HepG2 (cell line): ENCODE results near the gene KLF7. TPM values are rescaled to one million over a fixed set of nuclear protein-coding genes. Genes with fewer than 3 reads are reported as not detected.

Experiments
- ATAC-seq: fragments of 200-7000 bp; cut with Tn5 transposase; 3 replicates; pipeline ENCODE4 v1.9.1; 2020; ENCODE audit warnings: mild to moderate bottlenecking, moderate library complexity
- BruUV-seq: library from RNA; stranded (reverse); fragments of 400-500 nt; replicated peaks from 2 replicates; lab custom pipeline; 2021; lab: Mats Ljungman, UMichigan
- CTCF ChIA-PET: fragments of 300-600 bp; formaldehyde crosslinking; extraction: SDS; loops from one replicate; lab custom pipeline; 2021; ENCODE audit warnings: low total read pairs, inconsistent platforms, low intra/inter-chr PET ratio; lab: Yijun Ruan, JAX
- POLR2A ChIA-PET: fragments of 350-600 bp; sonication (Branson Sonifier 250); formaldehyde crosslinking; loops from one replicate; lab custom pipeline; 2020; ENCODE audit warnings: antibody characterized with exemption, inconsistent platforms; lab: Yijun Ruan, JAX
- DNase-seq: peaks from one replicate; pipeline ENCODE4 v3.0.0-alpha.2; 2015; ENCODE audit warnings: low spot score
- FAIRE-seq: peaks from 3 replicates; lab custom pipeline; 2011; peaks lifted over from hg19 to GRCh38; lab: Jason Lieb, UNC
- H2AFZ ChIP-seq: one replicate; pipeline ENCODE4 v1.6.1; 2011; ENCODE audit warnings: low read length, inconsistent platforms
- H3K27ac ChIP-seq: fragments of 300-600 bp; 3 replicates; pipeline ENCODE4 v1.8.0; 2011; ENCODE audit warnings: mixed run types, mild to moderate bottlenecking, mixed read lengths, low read length, inconsistent platforms; ENCODE audit not compliant: insufficient read depth; ENCODE audit errors: extremely low read length
- H3K27me3 ChIP-seq, 2 experiments: fragments of 200-600 bp in 1 of 2; 2 replicates in 1 of 2; 3 replicates in 1 of 2; pipeline versions ENCODE4 v1.6.0 to v1.8.0; 2011; ENCODE audit warnings: low read length in 2 of 2, mild to moderate bottlenecking in 2 of 2, moderate library complexity in 2 of 2, inconsistent platforms in 1 of 2; ENCODE audit not compliant: insufficient read depth in 2 of 2, control insufficient read depth in 1 of 2
- H3K36me3 ChIP-seq, 2 experiments: fragments of 200-600 bp in 1 of 2; replicated peaks in 1 of 2; 2 replicates in 1 of 2; 3 replicates in 1 of 2; pipeline versions ENCODE4 v1.5.1 to v1.8.0; 2011; ENCODE audit warnings: low read length in 2 of 2, inconsistent platforms in 1 of 2; ENCODE audit not compliant: insufficient read depth in 2 of 2, control insufficient read depth in 1 of 2
- H3K4me1 ChIP-seq: 2 replicates; pipeline ENCODE4 v1.5.1; 2012; ENCODE audit warnings: low read length, inconsistent platforms; ENCODE audit not compliant: insufficient read depth
- H3K4me2 ChIP-seq: 2 replicates; pipeline ENCODE4 v1.6.0; 2011; ENCODE audit warnings: low read depth, low read length, inconsistent platforms
- H3K4me3 ChIP-seq, 3 experiments: fragments of 200-600 bp in 1 of 3; sonication (generic), shearing (Covaris generic) in 1 of 3; replicated peaks in 1 of 3; 2 replicates each; pipeline ENCODE4 v1.5.1; 2011 to 2016; ENCODE audit warnings: low read length in 3 of 3, inconsistent platforms in 2 of 3, low read depth in 2 of 3, mild to moderate bottlenecking in 2 of 3, control low read depth in 1 of 3, mixed read lengths in 1 of 3; ENCODE audit not compliant: insufficient read depth in 1 of 3
- H3K79me2 ChIP-seq: one replicate; pipeline ENCODE4 v1.6.1; 2011; ENCODE audit warnings: low read length, inconsistent platforms; ENCODE audit not compliant: insufficient read depth
- H3K9ac ChIP-seq: 2 replicates; pipeline ENCODE4 v1.6.0; 2011; ENCODE audit warnings: mild to moderate bottlenecking, low read depth, low read length, inconsistent platforms; ENCODE audit not compliant: insufficient read depth
- H3K9me3 ChIP-seq: 2 replicates; pipeline ENCODE4 v1.5.1; 2012; ENCODE audit warnings: mild to moderate bottlenecking, low read length
- H4K20me1 ChIP-seq: 2 replicates; pipeline ENCODE4 v1.6.0; 2011; ENCODE audit warnings: inconsistent platforms, mild to moderate bottlenecking, low read length, moderate library complexity; ENCODE audit not compliant: insufficient read depth
- FOSL2 ChIP-seq: sonication (generic); formaldehyde crosslinking; IDR thresholded peaks from 2 replicates; pipeline ENCODE4 v1.4.0; 2020; ENCODE audit warnings: missing genetic modification reagents
- HCFC1 ChIP-seq: fragments of 150-350 bp; IDR thresholded peaks from 2 replicates; pipeline ENCODE4 v1.6.1; 2014; ENCODE audit warnings: low read depth, low read length
- HNRNPUL1 ChIP-seq: fragments of 200-400 bp; formaldehyde crosslinking; IDR thresholded peaks from 2 replicates; pipeline ENCODE4 v1.6.1; 2017; ENCODE audit warnings: low read depth, mild to moderate bottlenecking, low read length, moderate library complexity
- JDP2 ChIP-seq: sonication (generic); formaldehyde crosslinking; IDR thresholded peaks from 2 replicates; pipeline ENCODE4 v1.8.1; 2022; ENCODE audit warnings: missing genetic modification reagents, borderline replicate concordance
- LRRFIP1 ChIP-seq: sonication (generic); formaldehyde crosslinking; conservative IDR thresholded peaks from 2 replicates; pipeline ENCODE4 v1.4.0; 2020; ENCODE audit warnings: missing genetic modification reagents
- SNAPC5 ChIP-seq: sonication (generic); formaldehyde crosslinking; IDR thresholded peaks from 2 replicates; pipeline ENCODE4 v1.8.1; 2023; ENCODE audit warnings: mild to moderate bottlenecking, missing genetic modification reagents, borderline replicate concordance
- STAG1 ChIP-seq: sonication (generic); formaldehyde crosslinking; IDR thresholded peaks from 2 replicates; pipeline ENCODE4 v1.4.0; 2020; ENCODE audit warnings: missing genetic modification reagents
- TARDBP ChIP-seq: sonication (generic); formaldehyde crosslinking; IDR thresholded peaks from 2 replicates; pipeline ENCODE4 v1.8.0; 2022; ENCODE audit warnings: mild to moderate bottlenecking, missing genetic modification reagents
- TEAD3 ChIP-seq: optimal IDR thresholded peaks from 2 replicates; pipeline ENCODE3; 2016; ENCODE audit warnings: borderline replicate concordance
- TFAP4 ChIP-seq: sonication (generic); IDR thresholded peaks from 2 replicates; pipeline ENCODE4 v1.6.1; 2016; ENCODE audit warnings: low read depth, borderline replicate concordance
- THAP11 ChIP-seq: IDR thresholded peaks from 2 replicates; pipeline ENCODE4 v1.6.1; 2016; ENCODE audit warnings: missing biosample characterization, missing genetic modification reagents
- WGBS: methylation state at CpG from one replicate; pipeline ENCODE4 v1.1.6; 2017; ENCODE audit warnings: low lambda C conversion rate; 5-methylcytosine and 5-hydroxymethylcytosine counted together
- in situ Hi-C: cut with HindIII; loops from 2 replicates; pipeline ENCODE4 v1.10.0; 2017; ENCODE audit warnings: low pct_unique_long_range_greater_than_20kb; ENCODE audit not compliant: extremely low pct_ligation_motif_present
- intact Hi-C: fragments of 100-400 bp; cut with micrococcal nuclease; formaldehyde crosslinking; loops from one replicate; pipeline ENCODE4 v1.10.0; 2022; ENCODE audit not compliant: unreplicated experiment
- polyA plus RNA-seq, 8 experiments: library from polyadenylated mRNA; depleted of rRNA in 3 of 8; stranded (reverse) in 7 of 8; unstranded in 1 of 8; fragments of >200 nt; fragmentation: Illumina TruSeq in 4 of 8; extraction: Trizol in 4 of 8; gene quantifications; 2 replicates each; pipeline versions ENCODE4 v1.2.1 to v1.2.3, GENCODE V29; 2011 to 2016; ENCODE audit warnings: low read depth in 4 of 8, missing spikeins in 1 of 8, mixed read lengths in 1 of 8; ENCODE audit not compliant: insufficient read depth in 1 of 8
- total RNA-seq, 5 experiments: library from RNA; depleted of rRNA; stranded (reverse); fragments of >200 nt; fragmentation: Illumina TruSeq; extraction: Trizol; gene quantifications; 2 replicates each; pipeline ENCODE4 v1.2.3, GENCODE V29; 2016; ENCODE audit warnings: low read depth in 1 of 5

The KLF7 gene
- total and polyA plus RNA-seq, 2 of the 13 experiments (the other 11 are each of a cell fraction or from before 2014, with no cell fraction given), result 2.6 to 5.4 TPM

- POLR2A ChIA-PET, result interaction anchor here (1.2 kb wide), 1 partner anchor 36 kb away, joined by 3 read pairs; the partner anchor contains the start of gene KLF7
- CTCF ChIA-PET, result no interaction called here
- H4K20me1 ChIP-seq, result no peaks in the 10 kb centered on the region
- H2AFZ ChIP-seq, result no peak overlapping the region
- H3K27ac ChIP-seq, result no peak overlapping the region
- 90% methylated on average over 4 of the region's 4 CpGs for WGBS
- intact Hi-C loops, result no loop called here
- DNase-seq (no peak), ATAC-seq (no peak), FAIRE-seq (no peak)
- H3K36me3 ChIP-seq, result no peaks in the 10 kb centered on the region
- no peak overlapping the region for H3K9ac ChIP-seq
- peaks cover 9% of the 10 kb centered on the region for H3K4me1 ChIP-seq
- no peak for TF ChIP-seq JDP2
- TF ChIP-seq TARDBP, result no peak
- TF ChIP-seq TEAD3 (CRISPR knock-in tag), result no peak
- TF ChIP-seq THAP11 (CRISPR knock-in tag), result no peak
- no peak for TF ChIP-seq FOSL2 (CRISPR knock-in tag)
- no peak for TF ChIP-seq SNAPC5 (CRISPR knock-in tag)
- TF ChIP-seq LRRFIP1 (CRISPR knock-in tag), result no peak
- TF ChIP-seq HCFC1, result no peak
- no peak for TF ChIP-seq TFAP4
- no peak for TF ChIP-seq STAG1 (CRISPR knock-in tag)
- no peak for TF ChIP-seq HNRNPUL1
- H3K4me3 ChIP-seq, result no peak overlapping the region
- no peaks in the 10 kb centered on the region for H3K79me2 ChIP-seq
- in situ Hi-C loops, result no loop called here
- no peaks in the 10 kb centered on the region for H3K27me3 ChIP-seq
- no peaks in the 10 kb centered on the region for H3K9me3 ChIP-seq
- no TSS peak for BruUV-seq
- H3K4me2 ChIP-seq, result no peak overlapping the region
Measured at GRCh38 chr2:207129821-207130220, 35.9 kb downstream of the KLF7 start.
